ENCODE measurements around the gene OTOS. TPM values are rescaled to one million over a fixed set of nuclear protein-coding genes. Genes with fewer than 3 reads are reported as not detected.

The OTOS gene
- total RNA-seq, 1 experiment from 2014 or later: not detected

- DNase-seq (ENCODE audit: low spot score): no peak
These were observed 18.8 kb downstream of the OTOS start for GRCh38 chr2:240121675-240122074.

- DNase-seq (ENCODE audit: low spot score): no peak
These were observed 19.3 kb downstream of the OTOS start for GRCh38 chr2:240121190-240121589.

- DNase-seq (ENCODE audit: low spot score): no peak
These were observed 26.2 kb downstream of the OTOS start for GRCh38 chr2:240114233-240114632.

GRCh38 chr2:240112914-240113690 lies 27.4 kb downstream of the OTOS start:
- no peak for DNase-seq (ENCODE audit: low spot score)

- DNase-seq (ENCODE audit: low spot score): no peak
These were observed 29.2 kb downstream of the OTOS start for GRCh38 chr2:240111253-240111652.

DNA sequence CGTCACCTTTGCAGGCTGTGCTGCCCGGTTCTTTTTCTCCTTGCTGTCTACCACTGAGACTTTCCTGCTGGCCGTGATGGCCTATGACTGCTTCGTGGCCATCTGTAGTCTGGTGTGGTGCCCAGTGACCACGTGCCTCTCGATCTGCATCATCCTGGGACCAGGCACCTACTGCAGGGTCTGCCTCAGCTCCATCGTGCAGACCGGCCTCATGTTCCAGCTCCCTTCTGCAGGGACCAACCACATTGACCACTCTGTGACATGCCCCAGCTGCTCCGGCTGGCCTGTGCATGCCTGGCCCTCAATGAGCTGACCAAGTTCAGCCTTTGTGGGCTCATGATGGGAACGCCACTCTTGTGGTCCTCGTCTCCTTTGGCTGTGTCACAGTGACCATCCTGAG lies 31.1 kb downstream of the OTOS start:
- DNase-seq (ENCODE audit: low spot score): no peak

DNA sequence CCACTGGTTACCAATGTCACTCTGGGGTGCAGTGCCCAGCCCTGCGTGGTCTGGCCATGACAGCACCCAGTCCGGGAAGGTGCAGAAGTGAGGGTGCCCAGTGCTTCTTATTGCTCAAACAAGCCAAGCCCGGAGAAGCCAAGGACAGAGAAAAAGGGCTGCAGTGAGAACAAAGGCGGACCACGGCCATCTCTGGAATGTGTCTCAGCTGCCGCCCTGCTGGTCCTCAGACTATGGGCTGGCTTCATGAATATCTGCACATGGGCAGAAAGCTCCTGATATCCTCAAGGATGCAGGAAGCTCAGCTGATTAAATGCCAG lies 33.0 kb downstream of the OTOS start:
- DNase-seq (ENCODE audit: low spot score): no peak

DNA sequence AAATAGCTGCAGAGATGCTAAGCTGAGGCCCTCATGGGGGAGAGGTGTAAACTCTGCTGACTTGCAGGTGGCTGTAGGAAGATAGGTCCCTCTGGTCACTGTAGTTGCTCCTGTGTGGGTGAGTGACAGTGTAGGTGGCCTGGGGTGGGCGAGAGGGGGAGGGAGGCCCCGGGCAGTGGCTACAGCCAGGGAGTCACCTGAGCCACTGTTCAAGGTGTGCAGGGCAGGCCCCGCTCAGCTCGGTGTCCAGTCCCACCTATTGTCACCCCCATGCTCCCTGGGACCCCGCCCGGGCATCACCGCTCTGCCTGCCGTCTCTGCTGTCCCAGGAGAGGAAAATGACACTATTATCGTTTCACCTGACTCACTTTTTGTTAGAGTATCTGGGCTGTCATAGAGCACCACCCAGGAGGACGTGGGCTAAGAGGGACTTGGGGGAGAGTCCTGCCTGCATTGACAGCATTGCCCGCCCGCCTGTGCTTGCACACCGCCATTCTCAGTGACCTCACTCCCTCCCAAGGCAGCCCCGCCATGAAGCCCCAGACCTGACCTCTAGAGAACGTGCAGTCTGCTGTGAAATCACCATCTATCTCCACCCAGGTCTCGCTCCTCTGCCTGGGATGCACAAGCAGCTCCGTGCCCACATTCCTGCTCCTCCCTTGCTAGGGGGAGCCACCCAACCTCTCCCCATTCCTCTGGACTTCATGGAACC lies 33.5 kb downstream of the OTOS start:
- no peak for DNase-seq (ENCODE audit: low spot score)

DNA sequence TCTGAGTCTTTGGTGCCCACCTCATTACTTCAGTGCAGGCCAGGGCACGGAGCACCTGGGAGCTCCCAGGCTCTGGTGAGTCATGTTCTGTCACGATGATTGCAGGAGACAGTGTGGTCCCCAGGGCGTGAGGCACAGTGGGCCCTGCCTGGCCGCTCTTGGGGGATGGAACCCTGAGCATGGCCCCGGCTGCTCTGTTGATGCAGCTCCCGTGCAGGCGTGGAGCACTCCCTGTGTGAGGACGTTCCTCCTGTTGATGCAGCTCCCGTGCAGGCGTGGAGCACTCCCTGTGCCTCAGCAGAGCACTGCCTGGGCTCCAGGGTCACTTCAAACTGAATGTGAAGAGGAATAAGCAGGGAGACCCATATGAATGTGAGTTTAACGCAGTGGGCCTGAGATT lies 34.5 kb downstream of the OTOS start:
- DNase-seq (ENCODE audit: low spot score): no peak

DNA sequence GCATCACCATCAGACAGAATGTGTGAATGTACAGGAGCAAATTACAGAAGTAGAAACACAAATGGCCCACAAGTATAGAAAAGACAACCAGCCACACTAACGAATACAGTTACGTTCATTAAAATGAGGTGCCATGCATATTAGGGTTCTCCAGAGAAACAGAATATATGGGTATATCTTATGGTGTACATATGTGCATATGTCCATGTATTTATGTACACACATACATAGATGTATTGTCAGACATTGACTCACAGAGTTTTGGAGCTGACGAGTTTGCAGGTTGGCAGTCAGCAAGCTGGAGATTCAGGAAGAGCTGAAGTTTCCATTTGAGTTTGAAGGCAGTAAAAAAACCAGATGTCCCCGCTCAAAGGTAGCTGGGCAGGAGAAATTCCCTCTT lies 37.3 kb downstream of the OTOS start:
- no peak for DNase-seq (ENCODE audit: low spot score)

DNA sequence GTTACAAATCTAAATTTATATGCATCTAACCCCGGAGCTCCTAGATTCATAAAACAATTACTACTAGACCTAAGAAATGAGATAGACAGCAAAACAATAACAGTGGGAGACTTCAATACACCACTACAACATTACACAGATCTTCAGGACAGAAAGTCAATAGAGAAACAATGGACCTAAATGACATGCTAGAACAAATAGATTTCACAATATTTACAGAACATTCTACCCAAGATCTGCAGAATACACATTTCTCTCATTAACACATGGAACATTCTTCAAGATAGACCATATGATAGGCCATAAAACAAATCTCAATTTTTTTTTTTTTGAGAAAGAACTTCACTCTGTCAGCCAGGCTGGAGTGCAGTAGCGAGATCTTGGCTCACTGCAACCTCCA lies 42.1 kb downstream of the OTOS start:
- DNase-seq (ENCODE audit: low spot score): no peak

DNA sequence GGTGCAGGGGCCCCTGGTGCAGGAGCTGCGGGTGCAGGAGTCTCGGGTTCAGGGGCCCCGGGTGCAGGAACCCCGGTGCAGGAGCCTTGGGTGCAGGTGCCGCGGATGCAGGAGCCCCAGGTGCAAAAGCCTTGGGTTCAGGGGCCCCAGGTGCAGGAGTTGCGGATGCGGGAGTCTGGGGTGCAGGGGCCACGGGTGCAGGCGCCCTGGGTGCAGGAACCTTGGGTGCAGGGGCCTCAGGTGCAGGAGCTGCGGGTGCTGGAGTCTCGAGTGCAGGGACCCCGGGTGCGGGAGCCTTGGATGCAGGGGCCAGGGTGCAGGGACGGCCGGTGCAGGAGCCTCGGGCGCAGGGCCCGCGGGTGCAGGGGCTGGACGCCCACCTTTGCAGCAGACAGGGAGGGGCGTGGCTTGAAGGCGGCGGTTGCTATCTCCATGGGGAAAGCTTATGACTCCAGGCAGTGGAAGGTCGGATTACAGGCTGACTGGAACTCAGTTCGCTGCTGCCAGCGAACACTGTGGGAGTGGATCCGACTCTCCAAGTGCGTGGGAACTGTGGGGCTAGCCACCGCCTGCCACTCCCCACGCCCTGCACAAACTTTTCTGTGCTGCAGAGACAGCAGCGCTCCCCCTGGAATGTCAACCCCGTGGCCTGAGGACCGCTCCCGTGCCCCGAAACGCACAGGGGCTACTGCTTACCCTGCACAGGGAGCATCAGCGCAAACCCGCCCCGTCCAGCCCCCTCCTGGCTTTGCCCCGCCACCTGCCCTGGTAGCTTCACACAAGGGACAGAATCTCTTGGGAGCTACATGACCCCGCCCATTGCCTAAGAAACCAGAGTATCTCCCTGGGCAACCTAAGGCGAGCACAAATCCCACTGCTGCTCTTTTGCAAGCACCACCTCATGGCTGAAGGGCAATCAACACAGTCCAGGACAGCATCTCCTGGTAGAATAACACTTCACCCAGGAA lies 44.6 kb downstream of the OTOS start:
- no peak for DNase-seq (ENCODE audit: low spot score)

DNA sequence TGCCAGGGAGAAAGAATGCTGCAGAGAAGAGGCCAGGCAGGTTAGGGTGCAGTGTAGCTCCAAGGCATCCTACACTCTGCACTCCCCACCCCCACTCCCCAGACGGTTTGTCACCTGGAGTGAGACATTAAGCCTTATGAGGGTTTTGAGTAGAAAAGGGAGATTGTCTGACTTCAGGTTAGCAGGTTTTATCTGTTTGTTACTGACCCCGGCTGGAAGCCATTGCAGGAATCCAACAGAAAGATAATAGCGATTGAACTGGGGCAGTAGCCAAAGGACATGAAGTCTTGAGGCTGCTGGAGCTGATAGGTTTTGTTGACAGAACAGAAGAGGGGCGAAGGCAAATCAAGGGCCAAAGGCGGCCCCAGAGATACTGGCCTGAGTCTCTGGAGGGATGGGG lies 51.2 kb downstream of the OTOS start:
- no peak for DNase-seq (ENCODE audit: low spot score)

Other genes with a start within 250 kb of the OTOS start
- 184 and 192 TPM in 2 replicates for gene NDUFA10, start 115.3 kb downstream of the OTOS start, total RNA-seq (2014; rRNA removed; shearing (Covaris generic))
- gene OR6B2, start 110.2 kb downstream of the OTOS start, total RNA-seq (2014; rRNA removed; shearing (Covaris generic)): not detected in 2 replicates
- gene OR6B3, start 87.1 kb downstream of the OTOS start, total RNA-seq (2014; rRNA removed; shearing (Covaris generic)): not detected in 2 replicates
- gene COPS9, start 4.4 kb downstream of the OTOS start, total RNA-seq (2014; rRNA removed; shearing (Covaris generic)): 188 and 273 TPM in 2 replicates

Data from H4 (cell line).